HG03066 (cell line): ENCODE data around the gene NOC2L.

ENCODE experiments used
- ATAC-seq: cut with Tn5 transposase; IDR thresholded peaks from one replicate; pipeline ENCODE4 v1.9.1; 2021; ENCODE audit warnings: low read depth; ENCODE audit not compliant: unreplicated experiment

NOC2L gene

GRCh38 chr1:958823-959730 is at the start of gene NOC2L:
TSS of gene NOC2L (minus strand) at chr1:959256. CDS start at chr1:959240, 16 bp downstream.
- peak; percentile 62 for ATAC-seq

- ATAC-seq: no peak
Measured at GRCh38 chr1:1006305-1007159, 47.5 kb upstream of the NOC2L start.

- no peak for ATAC-seq
Measured at GRCh38 chr1:1005774-1006304, 46.8 kb upstream of the NOC2L start.

- no peak for ATAC-seq
Measured at GRCh38 chr1:1004780-1005697, 46.0 kb upstream of the NOC2L start.

- no peak for ATAC-seq
Measured at GRCh38 chr1:1004420-1004779, 45.3 kb upstream of the NOC2L start.

GRCh38 chr1:1003618-1004419 is 44.8 kb upstream of the NOC2L start:
- ATAC-seq: no peak

- ATAC-seq: no peak
Measured at GRCh38 chr1:1001057-1001783, 42.2 kb upstream of the NOC2L start.

- no peak for ATAC-seq
Measured at GRCh38 chr1:1000357-1001056, 41.5 kb upstream of the NOC2L start.

GRCh38 chr1:999725-1000356 is 40.8 kb upstream of the NOC2L start, which contains the start of gene HES4:
TSS of gene HES4 (minus strand) at chr1:1000097. CDS start at chr1:999973, 124 bp downstream.
- ATAC-seq: no peak

- no peak for ATAC-seq
Measured at GRCh38 chr1:998995-999724, 40.1 kb upstream of the NOC2L start.

GRCh38 chr1:998745-998994 is 39.6 kb upstream of the NOC2L start:
- no peak for ATAC-seq

GRCh38 chr1:997993-998744 is 39.1 kb upstream of the NOC2L start:
- no peak for ATAC-seq

- no peak for ATAC-seq
Measured at GRCh38 chr1:997713-997992, 38.6 kb upstream of the NOC2L start.

GRCh38 chr1:996851-997712 is 38.0 kb upstream of the NOC2L start:
- ATAC-seq: no peak

GRCh38 chr1:995665-996633 is 36.9 kb upstream of the NOC2L start:
- ATAC-seq: no peak
